ENCODE results near the gene FYB1.
"Not testable (repeated sequence)": the region's sequence is repeated elsewhere in the genome, so short reads cannot be mapped to it uniquely, and the experiment has no call there.

FYB1 gene

DNA sequence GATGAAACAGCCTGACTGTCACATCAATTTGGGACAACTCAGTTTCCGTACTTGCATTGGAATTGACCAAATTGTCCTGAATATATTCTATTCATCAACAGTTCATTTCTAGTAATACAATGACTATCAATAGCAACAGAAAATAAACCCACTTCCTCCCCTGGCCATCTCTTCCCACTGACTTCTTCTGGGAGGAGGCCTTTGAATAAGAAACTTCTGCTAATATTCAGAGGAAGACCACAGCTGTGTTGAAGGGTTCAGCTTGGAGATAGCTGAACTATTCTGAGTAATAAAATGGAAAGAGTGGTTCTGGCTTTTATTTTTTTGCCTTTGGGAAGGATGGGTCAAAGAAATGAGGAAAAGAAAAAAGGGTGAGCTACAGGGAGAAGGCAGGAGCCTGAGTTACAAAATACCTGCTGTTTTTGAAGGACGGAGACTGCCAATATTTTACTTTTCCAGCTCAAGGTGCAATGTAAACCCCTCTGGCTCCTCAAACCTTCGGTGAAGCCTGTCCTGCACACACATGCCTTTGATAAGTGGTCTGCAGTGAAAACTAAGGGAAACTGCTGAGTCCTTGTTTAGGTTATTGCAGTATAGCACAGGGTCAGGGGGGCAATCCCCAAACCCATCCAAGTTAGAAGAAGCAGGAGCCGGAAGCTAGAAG lies 29.9 kb downstream of the FYB1 start:
- CTCF ChIA-PET = interaction anchor here (0.6 kb wide), 1 partner anchor 36 kb away, joined by 3 read pairs; no protein-coding TSS in a partner anchor
- POLR2A ChIA-PET (ENCODE audit: low non-redundant PET) = no interaction called here
- no peak overlapping the region for H3K27ac ChIP-seq
- no peak for DNase-seq (ENCODE audit: low spot score)
- TF ChIP-seq, protein P1, sequence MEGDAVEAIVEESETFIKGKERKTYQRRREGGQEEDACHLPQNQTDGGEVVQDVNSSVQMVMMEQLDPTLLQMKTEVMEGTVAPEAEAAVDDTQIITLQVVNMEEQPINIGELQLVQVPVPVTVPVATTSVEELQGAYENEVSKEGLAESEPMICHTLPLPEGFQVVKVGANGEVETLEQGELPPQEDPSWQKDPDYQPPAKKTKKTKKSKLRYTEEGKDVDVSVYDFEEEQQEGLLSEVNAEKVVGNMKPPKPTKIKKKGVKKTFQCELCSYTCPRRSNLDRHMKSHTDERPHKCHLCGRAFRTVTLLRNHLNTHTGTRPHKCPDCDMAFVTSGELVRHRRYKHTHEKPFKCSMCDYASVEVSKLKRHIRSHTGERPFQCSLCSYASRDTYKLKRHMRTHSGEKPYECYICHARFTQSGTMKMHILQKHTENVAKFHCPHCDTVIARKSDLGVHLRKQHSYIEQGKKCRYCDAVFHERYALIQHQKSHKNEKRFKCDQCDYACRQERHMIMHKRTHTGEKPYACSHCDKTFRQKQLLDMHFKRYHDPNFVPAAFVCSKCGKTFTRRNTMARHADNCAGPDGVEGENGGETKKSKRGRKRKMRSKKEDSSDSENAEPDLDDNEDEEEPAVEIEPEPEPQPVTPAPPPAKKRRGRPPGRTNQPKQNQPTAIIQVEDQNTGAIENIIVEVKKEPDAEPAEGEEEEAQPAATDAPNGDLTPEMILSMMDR (conservative IDR thresholded peaks at IDR 0.05; ENCODE audit: low read depth) = no peak

DNA sequence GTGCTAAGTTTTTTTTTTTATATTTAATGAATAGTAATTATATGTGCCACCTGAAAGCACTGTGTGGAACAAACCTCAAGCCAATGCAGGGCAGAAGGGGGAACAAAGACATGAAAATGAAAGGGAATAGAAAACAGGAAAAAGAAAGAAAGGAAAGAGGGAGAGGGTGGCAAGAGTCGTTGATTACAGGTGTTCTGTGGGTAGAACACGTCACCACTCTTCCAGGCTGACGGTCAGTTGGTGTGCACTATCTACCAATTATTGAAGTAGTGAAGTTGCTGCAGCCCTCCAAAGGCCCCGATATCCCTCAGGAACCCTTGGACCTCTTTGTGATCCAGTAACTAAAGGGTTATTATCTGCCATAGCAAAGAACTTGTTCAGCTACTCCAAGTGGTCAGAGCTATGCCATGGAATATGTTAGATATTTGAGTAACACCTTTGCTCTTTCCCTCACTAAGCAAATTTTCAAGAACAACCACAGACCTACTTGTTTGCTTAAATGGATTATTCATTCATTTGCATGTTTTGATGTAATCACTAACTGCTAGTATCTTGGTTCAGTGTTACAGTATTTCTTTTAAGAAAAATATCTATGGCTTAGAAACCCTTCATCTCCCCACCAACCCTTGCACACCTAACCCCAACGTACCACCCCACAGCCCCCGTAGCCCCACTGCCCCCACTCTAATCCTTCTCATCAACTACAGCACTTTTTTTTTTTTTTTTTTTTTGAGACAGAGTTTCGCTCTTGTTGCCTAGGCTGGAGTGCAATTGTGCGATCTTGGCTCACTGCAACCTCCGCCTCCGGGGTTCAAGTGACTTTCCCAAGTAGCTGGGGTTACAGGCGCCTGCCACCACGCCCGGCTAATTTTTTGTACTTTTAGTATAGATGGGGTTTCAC lies 31.3 kb downstream of the FYB1 start:
- ChIA-PET POLR2A (ENCODE audit: low non-redundant PET) (no interaction called here), CTCF (interaction anchor here (2.3 kb wide), 1 partner anchor 29 kb away, joined by 8 read pairs; no protein-coding TSS in a partner anchor)
- H3K27ac ChIP-seq = no peak overlapping the region
- TF ChIP-seq, protein P1 (conservative IDR thresholded peaks at IDR 0.05; ENCODE audit: low read depth) = no peak
- no peak for DNase-seq (ENCODE audit: low spot score)

DNA sequence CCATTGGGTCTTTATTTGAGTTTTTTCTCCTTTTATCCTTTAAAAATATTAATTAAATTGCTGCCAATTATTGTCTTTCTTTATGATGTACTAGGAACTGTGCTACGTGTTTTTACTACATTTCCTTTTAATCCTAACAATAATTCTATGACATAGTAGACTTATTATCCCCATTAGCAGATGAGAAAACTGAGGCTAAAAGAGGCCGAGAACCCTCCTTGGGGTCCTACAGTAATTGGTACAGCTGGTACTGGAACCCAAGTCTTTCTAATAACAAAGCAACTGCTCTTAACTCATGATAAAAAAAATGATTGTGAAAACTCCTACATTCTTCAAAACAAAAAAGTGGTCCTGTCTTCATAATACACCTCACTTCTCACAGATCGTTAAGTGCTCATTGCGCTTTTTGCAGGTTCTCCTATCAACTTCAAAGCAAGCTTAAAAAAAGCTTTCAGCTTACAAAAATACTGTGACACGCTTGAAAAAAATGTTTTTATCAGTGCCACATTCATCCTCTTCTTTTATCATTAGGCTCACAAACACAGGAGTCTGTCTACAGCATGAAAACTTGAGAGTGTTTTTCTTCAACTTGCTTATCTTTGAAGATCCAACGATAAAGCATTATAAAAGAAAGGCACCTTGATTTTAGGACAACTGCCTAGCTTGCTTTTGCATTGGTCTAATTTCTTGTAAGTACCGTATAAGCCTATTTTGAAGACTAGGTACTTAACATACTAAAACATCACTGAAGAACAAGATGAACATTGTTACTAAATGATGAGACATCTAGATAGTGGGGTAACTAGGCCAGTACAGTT lies 32.4 kb downstream of the FYB1 start:
- TF ChIP-seq, protein P1 (conservative IDR thresholded peaks at IDR 0.05; ENCODE audit: low read depth) = no peak
- no peak for DNase-seq (ENCODE audit: low spot score)
- no peak overlapping the region for H3K27ac ChIP-seq
- CTCF ChIA-PET = interaction anchor here (2.3 kb wide), 1 partner anchor 30 kb away, joined by 8 read pairs; no protein-coding TSS in a partner anchor
- POLR2A ChIA-PET (ENCODE audit: low non-redundant PET) = no interaction called here

DNA sequence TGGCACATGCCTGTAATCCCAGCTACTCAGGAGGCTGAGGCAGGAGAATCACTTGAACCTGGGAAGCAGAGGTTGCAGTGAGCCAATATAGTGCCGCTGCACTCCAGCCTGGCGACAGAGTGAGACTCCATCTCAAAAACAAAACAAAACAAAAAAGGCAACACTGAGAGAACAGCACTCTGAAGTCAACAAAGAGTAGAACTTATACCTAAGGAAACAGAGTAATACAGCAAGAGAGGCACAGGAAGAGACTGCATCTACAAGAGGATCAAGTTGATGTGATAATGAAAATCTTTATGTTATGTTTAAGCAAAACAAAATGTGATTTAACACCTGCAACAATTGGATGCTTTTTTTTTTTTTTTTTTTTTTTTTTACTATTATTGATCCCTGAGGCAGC lies 33.1 kb downstream of the FYB1 start:
- POLR2A ChIA-PET (ENCODE audit: low non-redundant PET) = no interaction called here
- TF ChIP-seq, protein P1 (conservative IDR thresholded peaks at IDR 0.05; ENCODE audit: low read depth) = no peak
- no peak overlapping the region for H3K27ac ChIP-seq
- DNase-seq (ENCODE audit: low spot score) = no peak
- CTCF ChIA-PET = no interaction called here

DNA sequence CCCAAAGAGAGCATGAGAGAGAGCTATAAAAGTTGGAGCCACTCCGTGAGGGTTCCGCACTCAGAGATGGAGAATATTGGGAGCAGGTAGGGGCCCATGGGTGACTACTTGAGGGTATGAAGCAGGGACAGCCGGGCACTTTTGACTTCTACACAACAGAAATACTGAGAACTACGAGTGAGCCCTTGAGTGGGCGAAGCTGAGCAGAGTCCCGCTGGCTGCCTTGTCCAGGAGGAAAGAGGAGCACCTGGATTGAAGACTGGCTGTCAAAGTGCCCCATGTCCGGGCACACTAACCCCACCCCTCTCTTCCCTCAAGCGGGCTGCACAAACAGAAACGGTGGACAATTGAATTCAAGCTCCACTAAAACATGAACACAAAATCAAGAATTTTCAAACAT lies 33.6 kb downstream of the FYB1 start:
- TF ChIP-seq, protein P1 (conservative IDR thresholded peaks at IDR 0.05; ENCODE audit: low read depth) = no peak
- no peak for DNase-seq (ENCODE audit: low spot score)
- POLR2A ChIA-PET (ENCODE audit: low non-redundant PET) = no interaction called here
- CTCF ChIA-PET = interaction anchor here (0.5 to 0.6 kb wide), 2 partner anchors 192 to 808 kb away, joined by 3 read pairs; no protein-coding TSS in a partner anchor
- H3K27ac ChIP-seq = no peak overlapping the region

DNA sequence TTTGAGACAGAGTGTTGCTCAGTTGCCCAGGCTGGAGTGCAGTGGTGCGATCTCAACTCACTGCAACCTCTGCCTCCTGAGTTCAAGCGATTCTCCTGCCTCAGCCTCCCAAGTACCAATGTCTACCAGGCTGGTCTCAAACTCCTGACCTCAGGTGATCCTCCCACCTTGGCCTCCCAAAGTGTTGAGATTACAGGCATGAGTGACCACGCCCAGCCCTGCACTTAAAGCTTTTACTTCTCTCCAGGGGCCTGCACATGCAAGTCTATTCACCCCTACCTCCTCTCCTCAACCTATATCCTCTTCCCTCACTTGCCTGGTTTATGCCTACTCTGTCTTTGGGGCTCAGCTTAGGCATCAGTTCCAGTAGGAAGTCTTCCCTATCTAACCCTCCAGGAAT lies 39.8 kb downstream of the FYB1 start:
- H3K27ac ChIP-seq; POLR2A ChIA-PET (ENCODE audit: low non-redundant PET); DNase-seq (ENCODE audit: low spot score): not testable (repeated sequence)
- CTCF ChIA-PET = interaction anchor here (1.0 kb wide), 1 partner anchor 30 kb away, joined by 3 read pairs; no protein-coding TSS in a partner anchor
